ENCODE results near the gene TPCN2. TPM values are rescaled to one million over a fixed set of nuclear protein-coding genes. Genes with fewer than 3 reads are reported as not detected.

TPCN2 gene
- total RNA-seq, 1 donor from 2014 or later, result 9.5 TPM

DNA sequence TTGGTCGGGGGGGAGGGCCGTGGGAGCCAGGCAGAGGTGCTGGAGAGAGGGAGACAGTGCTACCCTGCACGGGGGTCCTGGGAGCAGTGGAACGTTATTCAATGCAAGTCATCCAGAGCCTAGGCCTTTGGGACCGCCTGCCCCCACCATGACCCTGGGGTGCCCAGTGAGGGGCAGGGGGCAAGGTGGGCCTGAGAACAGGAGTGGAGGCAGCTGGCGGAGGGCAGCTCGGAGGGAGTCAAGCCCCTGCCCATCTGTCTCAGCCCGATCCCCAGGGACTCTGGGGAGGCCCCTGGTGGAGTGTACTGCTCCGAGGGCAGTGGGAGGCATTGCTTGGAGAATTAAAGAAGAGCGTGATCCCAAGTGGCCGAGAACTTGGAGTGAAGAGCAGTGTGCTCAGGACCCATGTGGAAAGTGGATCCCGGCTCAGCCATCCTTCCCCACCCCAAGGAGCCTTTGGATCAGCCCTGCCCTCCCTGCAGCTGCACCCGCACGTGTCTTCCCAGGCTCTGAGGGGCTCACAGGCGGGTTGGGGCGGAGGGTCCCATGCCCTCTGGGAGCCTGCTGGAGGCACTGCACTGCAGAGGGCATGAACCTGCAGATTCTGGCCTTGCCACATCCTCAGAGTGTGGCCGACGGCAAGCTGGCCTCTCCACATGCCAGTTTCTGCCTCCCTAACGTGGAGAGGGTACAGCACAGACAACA, 73.0 kb downstream of the TPCN2 start:
- Mint-ChIP-seq H3K27ac (ENCODE audit: unreplicated experiment) (no peak overlapping the region), H3K27me3 (ENCODE audit: low read depth, unreplicated experiment) (peaks cover 20% of the 10 kb centered on the region), H3K36me3 (ENCODE audit: low read depth, unreplicated experiment) (no peaks in the 10 kb centered on the region), H3K4me1 (ENCODE audit: low read depth, unreplicated experiment) (peaks cover 4% of the 10 kb centered on the region), H3K4me3 (ENCODE audit: unreplicated experiment) (no peak overlapping the region), H3K9me3 (ENCODE audit: unreplicated experiment) (peaks cover 8% of the 10 kb centered on the region)
- Histone ChIP-seq H3K79me2 (ENCODE audit: insufficient read depth, low read length) (no peaks in the 10 kb centered on the region), H3K4me1 (ENCODE audit: insufficient read depth, low read length) (peaks cover 18% of the 10 kb centered on the region), H3K4me2 (ENCODE audit: low read length) (no peak overlapping the region), H2AFZ (ENCODE audit: low read depth, low read length) (no peak overlapping the region), H3K4me3 (ENCODE audit: insufficient read depth, low read depth, low read length) (no peak overlapping the region), H3K9ac (ENCODE audit: low read length) (no peak overlapping the region), H3K27me3 (ENCODE audit: insufficient read depth, low read length) (no peaks in the 10 kb centered on the region), H3K27ac (ENCODE audit: low read depth, low read length) (no peak overlapping the region), H3K36me3 (ENCODE audit: insufficient read depth, low read length) (no peaks in the 10 kb centered on the region), H3K9me3 (ENCODE audit: insufficient read depth, low read depth, low read length) (peaks cover 12% of the 10 kb centered on the region), H4K20me1 (ENCODE audit: insufficient read depth, low read length) (no peaks in the 10 kb centered on the region)
- DNase-seq (ENCODE audit: low read depth) (no peak), FAIRE-seq (no peak)
- TF ChIP-seq EZH2 (IDR thresholded peaks at IDR 0.05; ENCODE audit: insufficient read depth, low read length) (no peak), CTCF (IDR thresholded peaks at IDR 0.05; ENCODE audit: insufficient read depth, low read depth, low read length) (no peak)

- Histone ChIP-seq H4K20me1 (ENCODE audit: insufficient read depth, low read length) (no peaks in the 10 kb centered on the region), H3K27me3 (ENCODE audit: insufficient read depth, low read length) (no peaks in the 10 kb centered on the region), H3K79me2 (ENCODE audit: insufficient read depth, low read length) (no peaks in the 10 kb centered on the region), H2AFZ (ENCODE audit: low read depth, low read length) (no peak overlapping the region), H3K4me3 (ENCODE audit: insufficient read depth, low read depth, low read length) (no peak overlapping the region), H3K27ac (ENCODE audit: low read depth, low read length) (no peak overlapping the region), H3K9ac (ENCODE audit: low read length) (no peak overlapping the region), H3K4me1 (ENCODE audit: insufficient read depth, low read length) (peaks cover 18% of the 10 kb centered on the region), H3K9me3 (ENCODE audit: insufficient read depth, low read depth, low read length) (peaks cover 12% of the 10 kb centered on the region), H3K4me2 (ENCODE audit: low read length) (peak overlapping the region; percentile 90), H3K36me3 (ENCODE audit: insufficient read depth, low read length) (no peaks in the 10 kb centered on the region)
- Mint-ChIP-seq H3K36me3 (ENCODE audit: low read depth, unreplicated experiment) (no peaks in the 10 kb centered on the region), H3K27me3 (ENCODE audit: low read depth, unreplicated experiment) (peaks cover 15% of the 10 kb centered on the region), H3K9me3 (ENCODE audit: unreplicated experiment) (peaks cover 8% of the 10 kb centered on the region), H3K27ac (ENCODE audit: unreplicated experiment) (no peak overlapping the region), H3K4me3 (ENCODE audit: unreplicated experiment) (no peak overlapping the region), H3K4me1 (ENCODE audit: low read depth, unreplicated experiment) (peaks cover 4% of the 10 kb centered on the region)
- FAIRE-seq (no peak), DNase-seq (ENCODE audit: low read depth) (no peak)
- TF ChIP-seq CTCF (IDR thresholded peaks at IDR 0.05; ENCODE audit: insufficient read depth, low read depth, low read length) (no peak), EZH2 (IDR thresholded peaks at IDR 0.05; ENCODE audit: insufficient read depth, low read length) (no peak)
Measured at GRCh38 chr11:69122326-69122629, 73.5 kb downstream of the TPCN2 start.
